HepG2 (cell line): ENCODE results near the gene TMEM214. TPM values are rescaled to one million over a fixed set of nuclear protein-coding genes. Genes with fewer than 3 reads are reported as not detected.

Experiments used
- AKNA ChIP-seq: sonication (generic); formaldehyde crosslinking; IDR thresholded peaks from 2 replicates; pipeline ENCODE4 v1.4.0; 2020; ENCODE audit warnings: missing genetic modification reagents, borderline replicate concordance
- CBX2 ChIP-seq, 2 experiments: fragments of 200-600 bp in 1 of 2; sonication (generic); formaldehyde crosslinking in 1 of 2; IDR thresholded peaks; 2 replicates each; pipeline versions ENCODE4 v1.7.0 to v1.8.1; 2018 to 2022; ENCODE audit warnings: low read depth in 2 of 2, low read length in 1 of 2, mild to moderate bottlenecking in 1 of 2, missing genetic modification reagents in 1 of 2
- CREB1 ChIP-seq, 2 experiments: fragments of 450-650 bp in 1 of 2; IDR thresholded peaks; 2 replicates each; pipeline ENCODE4 v1.6.1; 2016 to 2017; ENCODE audit warnings: control low read depth in 1 of 2, mild to moderate bottlenecking in 1 of 2, missing compliant biosample characterization in 1 of 2, missing genetic modification characterization in 1 of 2
- EP300 ChIP-seq, 3 experiments: sonication (generic) in 1 of 3; formaldehyde crosslinking in 1 of 3; IDR thresholded peaks; 2 replicates each; pipeline versions ENCODE4 v1.5.1 to v1.6.1; 2011 to 2020; ENCODE audit warnings: low read depth in 2 of 3, low read length in 2 of 3, borderline replicate concordance in 1 of 3, improper control_type of control experiment in 1 of 3, mild to moderate bottlenecking in 1 of 3, missing genetic modification reagents in 1 of 3, moderate library complexity in 1 of 3
- FOXA3 ChIP-seq: IDR thresholded peaks from 2 replicates; pipeline ENCODE4 v1.6.1; 2016; ENCODE audit warnings: missing genetic modification reagents, missing compliant biosample characterization
- GABPA ChIP-seq, 2 experiments: IDR thresholded peaks; 2 replicates each; pipeline ENCODE4 v1.6.1; 2011 to 2016; ENCODE audit warnings: low read depth in 2 of 2, low read length in 1 of 2, missing biosample characterization in 1 of 2, missing genetic modification characterization in 1 of 2
- HIVEP1 ChIP-seq: sonication (generic); formaldehyde crosslinking; IDR thresholded peaks from 2 replicates; pipeline ENCODE4 v1.4.0; 2020; ENCODE audit warnings: mild to moderate bottlenecking, missing genetic modification reagents
- ISL2 ChIP-seq: sonication (generic); formaldehyde crosslinking; IDR thresholded peaks from 2 replicates; pipeline ENCODE4 v1.5.0; 2020; ENCODE audit warnings: missing genetic modification reagents
- KDM5A ChIP-seq: fragments of 200-600 bp; sonication (generic); IDR thresholded peaks from 2 replicates; pipeline ENCODE4 v1.7.0; 2018; ENCODE audit warnings: antibody characterized with exemption, mild to moderate bottlenecking, low read length, borderline replicate concordance
- MIER3 ChIP-seq: IDR thresholded peaks from 2 replicates; pipeline ENCODE4 v1.6.1; 2016; ENCODE audit warnings: missing compliant biosample characterization, borderline replicate concordance
- NR3C1 ChIP-seq: sonication (generic); formaldehyde crosslinking; IDR thresholded peaks from 2 replicates; pipeline ENCODE4 v1.4.0; 2020; ENCODE audit warnings: missing genetic modification reagents
- RCOR2 ChIP-seq: IDR thresholded peaks from 2 replicates; pipeline ENCODE4 v1.6.1; 2016; ENCODE audit warnings: missing biosample characterization, missing genetic modification reagents
- THRA ChIP-seq: sonication (generic); formaldehyde crosslinking; IDR thresholded peaks from 2 replicates; pipeline ENCODE4 v1.4.0; 2020; ENCODE audit warnings: missing genetic modification reagents, borderline replicate concordance
- TOPORS ChIP-seq: sonication (generic); formaldehyde crosslinking; IDR thresholded peaks from 2 replicates; pipeline ENCODE4 v1.8.0; 2023; ENCODE audit warnings: mild to moderate bottlenecking, missing genetic modification reagents
- ZFP36L2 ChIP-seq: sonication (generic); formaldehyde crosslinking; IDR thresholded peaks from 2 replicates; pipeline ENCODE4 v1.4.0; 2020; ENCODE audit warnings: missing genetic modification reagents
- ZNF180 ChIP-seq: sonication (generic); formaldehyde crosslinking; IDR thresholded peaks from 2 replicates; pipeline ENCODE4 v1.4.0; 2020; ENCODE audit warnings: low read depth, missing genetic modification reagents, borderline replicate concordance
- ZNF674 ChIP-seq: sonication (generic); formaldehyde crosslinking; IDR thresholded peaks from 2 replicates; pipeline ENCODE4 v1.5.0; 2020; ENCODE audit warnings: low read depth, mild to moderate bottlenecking, missing genetic modification reagents
- ZNF703 ChIP-seq: sonication (generic); formaldehyde crosslinking; IDR thresholded peaks from 2 replicates; pipeline ENCODE4 v1.5.1; 2020; ENCODE audit warnings: missing genetic modification reagents, mild to moderate bottlenecking, moderate library complexity, borderline replicate concordance
- ZNF878 ChIP-seq: sonication (generic); formaldehyde crosslinking; IDR thresholded peaks from 2 replicates; pipeline ENCODE4 v1.8.1; 2023; ENCODE audit warnings: mild to moderate bottlenecking, missing genetic modification reagents, moderate library complexity
- polyA plus RNA-seq, 8 experiments: library from polyadenylated mRNA; depleted of rRNA in 3 of 8; stranded (reverse) in 7 of 8; unstranded in 1 of 8; fragments of >200 nt; fragmentation: Illumina TruSeq in 4 of 8; extraction: Trizol in 4 of 8; gene quantifications; 2 replicates each; pipeline versions ENCODE4 v1.2.1 to v1.2.3, GENCODE V29; 2011 to 2016; ENCODE audit warnings: low read depth in 4 of 8, missing spikeins in 1 of 8, mixed read lengths in 1 of 8; ENCODE audit not compliant: insufficient read depth in 1 of 8
- total RNA-seq, 5 experiments: library from RNA; depleted of rRNA; stranded (reverse); fragments of >200 nt; fragmentation: Illumina TruSeq; extraction: Trizol; gene quantifications; 2 replicates each; pipeline ENCODE4 v1.2.3, GENCODE V29; 2016; ENCODE audit warnings: low read depth in 1 of 5
- TF ChIP-seq, protein P1 (sequence below): IDR thresholded peaks from 2 replicates; pipeline ENCODE4 v1.6.1; 2018; ENCODE audit warnings: missing genetic modification reagents, mild to moderate bottlenecking, missing compliant biosample characterization

The TMEM214 gene
- total and polyA plus RNA-seq, 2 of the 13 experiments (the other 11 are each of a cell fraction or from before 2014, with no cell fraction given), result 58.3 to 132 TPM

DNA sequence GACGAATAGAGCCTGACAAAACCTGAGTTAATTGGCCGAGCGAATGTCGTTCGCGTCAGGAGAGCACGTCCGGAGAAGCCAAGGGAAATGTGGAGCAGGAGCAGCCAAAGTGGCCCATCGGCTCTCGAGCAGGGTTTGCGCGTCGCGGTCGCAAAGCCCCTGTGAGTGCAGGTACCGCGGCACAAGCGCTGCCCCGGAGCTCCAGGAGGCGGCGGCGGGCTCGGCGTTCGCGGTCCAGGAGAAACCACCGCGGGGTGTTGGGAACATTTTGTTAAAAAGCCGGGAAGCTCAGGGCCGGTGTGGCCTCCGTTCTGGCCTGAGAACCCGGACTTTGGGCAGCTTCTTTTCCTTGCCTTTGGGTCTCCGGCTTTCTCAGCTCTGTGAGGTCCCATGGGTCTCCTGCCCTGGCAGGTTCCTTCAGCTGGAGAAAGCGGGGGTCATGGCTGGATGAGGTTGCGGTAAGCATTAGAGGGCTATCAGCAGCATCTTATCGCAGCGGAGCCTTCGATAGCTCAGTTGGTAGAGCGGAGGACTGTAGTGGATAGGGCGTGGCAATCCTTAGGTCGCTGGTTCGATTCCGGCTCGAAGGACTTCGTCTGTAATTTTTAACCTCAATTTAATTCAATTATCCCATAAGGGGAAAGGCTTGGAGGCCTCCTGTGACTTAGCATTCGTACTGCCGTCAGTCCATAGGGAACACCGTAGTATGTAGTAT is 17.7 kb downstream of the TMEM214 start (continued):
- no peak; the same call in 1 of the 2 replicates for TF ChIP-seq AKNA (CRISPR knock-in tag)
- no peak for TF ChIP-seq GABPA (IDR thresholded peaks at IDR 0.05; ENCODE audit: low read depth, low read length)
- peak; percentile 58 for TF ChIP-seq GABPA (CRISPR knock-in tag; IDR thresholded peaks at IDR 0.05; ENCODE audit: low read depth)
- peak; percentile 34; the same call in 1 of the 2 replicates for TF ChIP-seq THRA (CRISPR knock-in tag)
- TF ChIP-seq, protein P1, sequence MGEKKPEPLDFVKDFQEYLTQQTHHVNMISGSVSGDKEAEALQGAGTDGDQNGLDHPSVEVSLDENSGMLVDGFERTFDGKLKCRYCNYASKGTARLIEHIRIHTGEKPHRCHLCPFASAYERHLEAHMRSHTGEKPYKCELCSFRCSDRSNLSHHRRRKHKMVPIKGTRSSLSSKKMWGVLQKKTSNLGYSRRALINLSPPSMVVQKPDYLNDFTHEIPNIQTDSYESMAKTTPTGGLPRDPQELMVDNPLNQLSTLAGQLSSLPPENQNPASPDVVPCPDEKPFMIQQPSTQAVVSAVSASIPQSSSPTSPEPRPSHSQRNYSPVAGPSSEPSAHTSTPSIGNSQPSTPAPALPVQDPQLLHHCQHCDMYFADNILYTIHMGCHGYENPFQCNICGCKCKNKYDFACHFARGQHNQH, result peak; percentile 82; the same call in 1 of the 2 replicates
- TF ChIP-seq EP300 (IDR thresholded peaks at IDR 0.05; ENCODE audit: low read depth in 2 of 2, low read length in 2 of 2), result no peak
- TF ChIP-seq EP300 (CRISPR knock-in tag; IDR thresholded peaks at IDR 0.05; ENCODE audit: borderline replicate concordance), result 0 out of 2 replicates have a peak, but pooled peaks have one; percentile 11
- peak; percentile 35 for TF ChIP-seq ISL2 (CRISPR knock-in tag)
- TF ChIP-seq ZNF674, result peak; percentile 88; the same call in 1 of the 2 replicates
- TF ChIP-seq KDM5A, result no peak
- TF ChIP-seq NR3C1 (CRISPR knock-in tag), result no peak
- TF ChIP-seq ZNF878 (CRISPR knock-in tag), result peak; percentile 22; the same call in 1 of the 2 replicates
- TF ChIP-seq ZNF180 (CRISPR knock-in tag), result peak; percentile 12; the same call in 1 of the 2 replicates
- TF ChIP-seq ZNF703 (CRISPR knock-in tag), result peak; percentile 91; the same call in 1 of the 2 replicates
- peak; percentile 75 for TF ChIP-seq MIER3 (CRISPR knock-in tag)
- TF ChIP-seq HIVEP1 (CRISPR knock-in tag), result no peak; the same call in 1 of the 2 replicates
- TF ChIP-seq TOPORS (CRISPR knock-in tag), result peak; percentile 68
- no peak for TF ChIP-seq ZFP36L2 (CRISPR knock-in tag)
- peak; percentile 17; the same call in 1 of the 2 replicates for TF ChIP-seq CREB1 (IDR thresholded peaks at IDR 0.05)
- TF ChIP-seq CREB1 (CRISPR knock-in tag; IDR thresholded peaks at IDR 0.05), result no peak
- TF ChIP-seq FOXA3 (CRISPR knock-in tag), result 0 out of 2 replicates have a peak, but pooled peaks have one; percentile 11
- no peak for TF ChIP-seq CBX2 (IDR thresholded peaks at IDR 0.05; ENCODE audit: low read depth, low read length)
- TF ChIP-seq CBX2 (CRISPR knock-in tag; IDR thresholded peaks at IDR 0.05; ENCODE audit: low read depth), result no peak
- peak; percentile 17; the same call in 1 of the 2 replicates for TF ChIP-seq RCOR2 (CRISPR knock-in tag)
